Measurements from ENCODE around the gene ZC3H6. TPM values are rescaled to one million over a fixed set of nuclear protein-coding genes. Genes with fewer than 3 reads are reported as not detected.

Gene ZC3H6
- total RNA-seq, 2 donors from 2014 or later: 12.7 to 16.9 TPM

- no peak for TF ChIP-seq CTCF (IDR thresholded peaks at IDR 0.05)
- no peak overlapping the region for H3K4me3 ChIP-seq
- DNase-seq (ENCODE audit: low spot score): no peak
- H3K27me3 ChIP-seq: no peaks in the 10 kb centered on the region
- H3K4me1 ChIP-seq: no peaks in the 10 kb centered on the region
- no peak overlapping the region for H3K27ac ChIP-seq
- H3K9me3 ChIP-seq: no peaks in the 10 kb centered on the region
- peaks cover 29% of the 10 kb centered on the region for H3K36me3 ChIP-seq
Measured at GRCh38 chr2:112312821-112313220, 37.4 kb downstream of the ZC3H6 start.

- Histone ChIP-seq H3K27ac (no peak overlapping the region), H3K27me3 (no peaks in the 10 kb centered on the region), H3K36me3 (peaks cover 28% of the 10 kb centered on the region), H3K4me1 (no peaks in the 10 kb centered on the region), H3K4me3 (no peak overlapping the region), H3K9me3 (no peaks in the 10 kb centered on the region)
- DNase-seq (ENCODE audit: low spot score): no peak
- TF ChIP-seq CTCF (IDR thresholded peaks at IDR 0.05): no peak
Measured at GRCh38 chr2:112314856-112315255, 39.5 kb downstream of the ZC3H6 start.

- no peak for DNase-seq (ENCODE audit: low spot score)
- TF ChIP-seq CTCF (IDR thresholded peaks at IDR 0.05): no peak
- Histone ChIP-seq H3K4me3 (no peak overlapping the region), H3K27ac (no peak overlapping the region), H3K36me3 (peaks cover 7% of the 10 kb centered on the region), H3K27me3 (no peaks in the 10 kb centered on the region), H3K4me1 (no peaks in the 10 kb centered on the region), H3K9me3 (no peaks in the 10 kb centered on the region)
Measured at GRCh38 chr2:112317303-112318158, 42.1 kb downstream of the ZC3H6 start.

- no peaks in the 10 kb centered on the region for H3K4me1 ChIP-seq
- no peak overlapping the region for H3K27ac ChIP-seq
- H3K4me3 ChIP-seq: no peak overlapping the region
- H3K36me3 ChIP-seq: peaks cover 11% of the 10 kb centered on the region
- no peaks in the 10 kb centered on the region for H3K27me3 ChIP-seq
- no peak for TF ChIP-seq CTCF (IDR thresholded peaks at IDR 0.05)
- no peaks in the 10 kb centered on the region for H3K9me3 ChIP-seq
- no peak for DNase-seq (ENCODE audit: low spot score)
Measured at GRCh38 chr2:112318515-112318914, 43.1 kb downstream of the ZC3H6 start.

- no peak overlapping the region for H3K4me3 ChIP-seq
- DNase-seq (ENCODE audit: low spot score): no peak
- TF ChIP-seq CTCF (IDR thresholded peaks at IDR 0.05): no peak
Measured at GRCh38 chr2:112321375-112322320, 46.3 kb downstream of the ZC3H6 start.

More at GRCh38 chr2:112321375-112322320, 46.3 kb downstream of the ZC3H6 start:
- H3K9me3 ChIP-seq: no peaks in the 10 kb centered on the region
- no peaks in the 10 kb centered on the region for H3K4me1 ChIP-seq
- H3K36me3 ChIP-seq: peaks cover 36% of the 10 kb centered on the region
- no peak overlapping the region for H3K27ac ChIP-seq
- H3K27me3 ChIP-seq: no peaks in the 10 kb centered on the region

Measured in right atrium auricular region (tissue), 2 donors.